AG09319 (cell line): Measurements from ENCODE around the gene PRX.
A peak's percentile ranks its signal among the peaks of the same experiment; 100 is the strongest.
"Not testable (repeated sequence)": the region's sequence is repeated elsewhere in the genome, so short reads cannot be mapped to it uniquely, and the experiment has no call there.

Experiments
- DNase-seq: peaks from one replicate; pipeline ENCODE4 v3.0.0-alpha.2; 2010; ENCODE audit warnings: low read depth; ENCODE audit errors: extremely low read depth
- CTCF ChIP-seq: IDR thresholded peaks from 2 replicates; pipeline ENCODE4 v1.5.1; 2011; ENCODE audit warnings: low read depth, mild to moderate bottlenecking, inconsistent platforms, low read length, moderate library complexity

PRX gene

GRCh38 chr19:40370997-40371801 lies 42.0 kb downstream of the PRX start:
- DNase-seq = no peak
- no peak for TF ChIP-seq CTCF

- DNase-seq = not testable (repeated sequence)
Measured at GRCh38 chr19:40370253-40370652, 42.9 kb downstream of the PRX start.

GRCh38 chr19:40369797-40370196 lies 43.4 kb downstream of the PRX start:
- no peak for TF ChIP-seq CTCF
- no peak for DNase-seq

- DNase-seq = no peak
- TF ChIP-seq CTCF = no peak
Measured at GRCh38 chr19:40367577-40368434, 45.4 kb downstream of the PRX start.

GRCh38 chr19:40366697-40367561 lies 46.2 kb downstream of the PRX start:
- no peak for DNase-seq
- TF ChIP-seq CTCF = no peak

GRCh38 chr19:40365613-40366401 lies 47.4 kb downstream of the PRX start:
- no peak for TF ChIP-seq CTCF
- DNase-seq = peak; percentile 14

- TF ChIP-seq CTCF = no peak
- no peak for DNase-seq
Measured at GRCh38 chr19:40365010-40365409, 48.2 kb downstream of the PRX start.
